Activated naive CD8-positive, alpha-beta T cell treated with anti-CD3 and anti-CD28 coated beads, Interleukin-2, amount 50 U/mL, for 16 hours (primary cell): Measurements from ENCODE around the gene OSBPL7.

Experiments used
- DNase-seq: peaks from one replicate; pipeline ENCODE4 v3.0.0-alpha.2; 2020; ENCODE audit warnings: low read depth, low spot score

The OSBPL7 gene

GRCh38 chr17:47821424-47822391 lies at the start of gene OSBPL7:
OSBPL7 (minus strand) TSS chr17:47821794; CDS start chr17:47820278, 1,516 bp downstream.
- peak; percentile 41 for DNase-seq

- no peak for DNase-seq
These were observed 49.5 kb upstream of the OSBPL7 start for GRCh38 chr17:47871048-47871447.

GRCh38 chr17:47870056-47870455 lies 48.5 kb upstream of the OSBPL7 start:
- DNase-seq, result no peak

- no peak for DNase-seq
These were observed 47.5 kb upstream of the OSBPL7 start for GRCh38 chr17:47869114-47869513.

GRCh38 chr17:47867813-47868533 lies 46.4 kb upstream of the OSBPL7 start:
- DNase-seq, result no peak

- DNase-seq, result no peak
These were observed 45.3 kb upstream of the OSBPL7 start for GRCh38 chr17:47866941-47867340.

- no peak for DNase-seq
These were observed 43.2 kb upstream of the OSBPL7 start for GRCh38 chr17:47864791-47865216.

GRCh38 chr17:47862621-47863440 lies 41.2 kb upstream of the OSBPL7 start:
- no peak for DNase-seq

- DNase-seq, result no peak
These were observed 38.8 kb upstream of the OSBPL7 start for GRCh38 chr17:47860386-47860785.

GRCh38 chr17:47857551-47858455 lies 36.2 kb upstream of the OSBPL7 start:
- no peak for DNase-seq

GRCh38 chr17:47856830-47857229 lies 35.2 kb upstream of the OSBPL7 start:
- no peak for DNase-seq

GRCh38 chr17:47855737-47856136 lies 34.1 kb upstream of the OSBPL7 start:
- DNase-seq, result no peak

GRCh38 chr17:47853616-47854015 lies 32.0 kb upstream of the OSBPL7 start:
- DNase-seq, result no peak

GRCh38 chr17:47852113-47852949 lies 30.7 kb upstream of the OSBPL7 start:
- no peak for DNase-seq

GRCh38 chr17:47851764-47852112 lies 30.1 kb upstream of the OSBPL7 start:
- DNase-seq, result no peak

- DNase-seq, result peak; percentile 27
These were observed 29.3 kb upstream of the OSBPL7 start, which contains the start of gene SP6 for GRCh38 chr17:47850692-47851573. SP6 (minus strand) TSS chr17:47851163; CDS start chr17:47848429, 2,734 bp downstream.

GRCh38 chr17:47850373-47850691 lies 28.7 kb upstream of the OSBPL7 start:
- DNase-seq, result no peak

GRCh38 chr17:47848198-47848513 lies 26.6 kb upstream of the OSBPL7 start:
- no peak for DNase-seq
